ENCODE measurements around the gene PDE6B.

Gene PDE6B

DNA sequence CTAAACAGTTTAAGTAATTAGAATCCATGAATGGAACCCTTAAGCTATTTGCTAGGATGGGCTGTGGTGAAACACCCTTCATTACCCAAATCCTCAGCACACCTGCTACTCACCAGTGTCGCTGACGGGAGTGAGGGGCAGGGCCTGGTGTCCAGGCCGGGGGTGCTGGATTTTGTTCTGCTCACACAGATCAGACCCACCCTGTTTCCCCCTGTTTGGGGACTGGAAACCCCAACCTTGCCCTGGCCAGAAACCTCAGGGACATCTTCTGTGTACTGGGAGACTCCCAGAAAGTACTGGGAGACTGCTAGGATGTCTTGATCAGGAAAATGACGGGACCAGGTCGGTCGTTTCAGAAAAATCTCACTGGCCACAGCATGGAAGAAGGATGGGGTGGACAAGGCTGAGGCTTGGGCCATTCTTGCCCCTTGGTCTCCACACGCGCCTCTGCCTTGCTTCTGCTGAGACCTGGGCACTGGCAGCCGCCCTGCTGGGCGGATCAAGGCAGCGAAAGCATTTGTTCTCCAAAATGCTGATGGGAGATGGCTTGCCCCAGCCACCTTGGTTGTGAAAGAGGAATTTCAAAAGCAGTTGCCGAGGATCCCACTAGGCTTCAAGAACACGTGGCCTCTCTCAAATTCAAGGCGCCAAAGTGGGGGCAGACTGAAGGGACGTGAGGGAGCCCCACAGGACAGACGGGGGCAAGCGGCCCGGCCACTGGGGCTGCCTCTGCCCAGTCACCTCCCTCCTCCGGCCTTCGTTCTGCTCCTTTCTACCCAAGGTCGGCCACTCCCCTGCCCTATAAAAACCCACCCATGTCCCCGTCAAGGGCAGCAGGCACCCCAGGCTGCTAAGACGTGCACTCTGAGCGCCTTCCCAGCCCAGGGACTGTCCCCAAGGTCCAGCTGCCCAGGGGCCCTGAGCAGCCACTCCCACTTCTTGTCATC lies 23.5 kb upstream of the PDE6B start:
- DNase-seq, result no peak

DNA sequence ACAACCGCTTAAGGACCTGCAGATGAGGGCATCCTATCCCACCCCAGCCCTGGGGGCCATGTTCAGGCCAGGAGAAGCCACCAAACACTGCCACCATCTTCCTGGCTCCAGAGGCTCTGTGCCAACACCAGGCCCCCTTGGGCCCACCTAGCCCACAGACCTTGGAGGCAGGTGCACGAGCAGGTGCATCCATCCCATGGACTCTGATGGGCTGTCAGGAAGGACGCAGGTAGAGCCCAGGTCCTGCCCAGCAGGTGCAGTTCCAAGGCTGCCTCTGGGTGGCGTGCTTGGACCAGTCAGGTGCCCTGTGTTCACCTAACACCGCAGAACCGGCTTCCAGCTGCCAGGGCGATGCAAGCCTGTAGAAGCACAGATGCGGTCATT lies 22.8 kb upstream of the PDE6B start:
- DNase-seq, result peak; percentile 23

DNA sequence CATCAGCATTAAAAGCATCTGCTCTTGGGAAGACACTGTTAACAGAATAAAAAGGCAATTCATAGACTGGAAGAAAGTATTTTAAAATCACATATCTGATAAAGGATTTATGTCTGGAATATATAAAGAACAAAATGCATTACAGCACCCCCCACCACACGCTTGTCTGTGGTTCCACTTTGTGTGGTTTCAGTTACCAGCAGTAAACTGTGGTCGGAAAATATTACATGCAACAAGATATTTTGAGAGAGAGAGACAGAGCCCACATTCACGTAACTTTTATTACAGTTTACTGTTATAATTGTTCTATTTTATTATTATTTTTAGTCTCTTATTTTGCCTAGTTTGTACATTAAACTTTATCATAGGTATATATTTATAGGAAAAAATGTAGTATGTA lies 21.2 kb upstream of the PDE6B start:
- DNase-seq, result no peak

DNA sequence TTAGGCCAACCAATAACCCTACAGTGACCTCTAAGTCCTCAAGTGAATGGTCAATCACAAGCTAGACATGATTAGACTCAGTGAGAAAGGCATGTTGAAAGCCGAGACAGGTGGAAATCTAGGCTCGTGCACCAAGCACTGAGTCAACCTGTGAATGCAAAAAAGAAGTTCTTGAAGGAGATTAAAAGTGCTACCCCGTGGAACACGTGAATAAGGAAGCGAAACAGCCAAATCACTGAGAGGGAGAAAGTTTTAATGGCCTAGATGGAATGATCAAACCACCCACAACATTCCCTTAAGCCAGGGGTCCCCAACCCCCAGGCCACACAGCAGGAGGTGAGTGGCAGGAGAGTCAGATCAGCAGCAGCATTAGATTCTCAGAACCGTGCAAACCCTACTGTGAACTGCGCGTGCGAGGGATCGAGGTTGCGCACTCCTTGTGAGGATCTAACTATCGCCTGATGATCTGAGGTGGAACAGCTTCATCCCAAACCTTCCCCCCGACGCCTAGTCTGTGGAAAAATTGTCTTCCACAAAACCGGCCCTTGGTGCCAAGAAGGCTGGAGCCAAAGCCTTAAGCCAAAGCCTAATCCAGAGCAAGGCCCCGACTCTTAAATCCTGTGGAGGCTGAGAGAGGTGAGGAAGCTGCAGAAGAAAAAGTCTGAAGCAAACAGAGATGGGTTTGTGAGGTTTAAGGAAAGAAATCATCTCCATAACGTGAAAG lies 19.5 kb upstream of the PDE6B start:
- DNase-seq, result no peak

DNA sequence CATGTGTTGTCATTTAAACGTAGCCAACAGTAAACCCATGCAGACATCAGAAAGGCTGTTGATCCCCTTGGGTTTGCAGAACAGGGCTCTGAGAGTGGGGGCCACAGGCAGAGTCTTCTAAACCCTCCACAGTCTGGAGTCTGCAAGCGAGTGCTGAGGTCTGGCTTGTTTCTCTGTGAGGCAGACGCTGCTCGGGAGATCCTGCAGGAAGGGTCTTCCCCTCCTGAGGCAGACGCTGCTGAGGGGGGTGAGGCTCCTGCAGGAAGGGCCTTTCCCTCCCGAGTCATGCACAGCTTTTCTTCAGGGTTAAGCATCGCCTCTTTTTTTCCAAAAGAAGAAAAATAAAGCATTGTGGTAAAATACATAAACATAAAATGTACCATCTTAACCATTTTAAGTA lies 17.1 kb upstream of the PDE6B start:
- no peak for DNase-seq

DNA sequence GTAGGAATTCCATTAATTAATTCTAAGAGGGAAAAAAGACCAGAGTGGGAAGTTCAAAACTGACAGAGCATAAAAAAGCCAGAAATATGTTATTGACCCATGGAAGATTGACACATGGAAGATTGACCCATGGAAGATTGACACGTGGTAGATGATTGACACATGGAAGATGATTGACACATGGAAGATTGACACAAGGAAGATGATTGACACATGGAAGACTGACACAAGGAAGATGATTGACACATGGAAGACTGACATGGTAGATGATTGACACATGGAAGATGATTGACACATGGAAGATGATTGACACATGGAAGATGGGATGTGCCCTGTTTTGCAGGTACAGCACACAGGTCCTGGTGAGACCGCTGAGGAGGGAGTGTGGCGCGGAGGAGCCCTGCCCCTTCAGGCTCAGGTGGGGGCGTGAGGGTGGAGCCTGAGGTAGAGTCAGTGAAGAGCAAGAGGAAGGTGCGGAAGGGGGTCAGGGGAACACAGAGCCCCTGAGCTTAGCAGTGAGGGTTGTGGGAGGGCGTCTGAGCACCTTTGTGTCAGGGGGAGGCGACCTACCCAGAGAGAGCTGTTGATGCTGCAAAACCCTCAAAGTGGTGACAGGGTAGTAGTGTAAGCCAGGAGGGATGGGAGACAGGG lies 15.8 kb upstream of the PDE6B start:
- no peak for DNase-seq

DNA sequence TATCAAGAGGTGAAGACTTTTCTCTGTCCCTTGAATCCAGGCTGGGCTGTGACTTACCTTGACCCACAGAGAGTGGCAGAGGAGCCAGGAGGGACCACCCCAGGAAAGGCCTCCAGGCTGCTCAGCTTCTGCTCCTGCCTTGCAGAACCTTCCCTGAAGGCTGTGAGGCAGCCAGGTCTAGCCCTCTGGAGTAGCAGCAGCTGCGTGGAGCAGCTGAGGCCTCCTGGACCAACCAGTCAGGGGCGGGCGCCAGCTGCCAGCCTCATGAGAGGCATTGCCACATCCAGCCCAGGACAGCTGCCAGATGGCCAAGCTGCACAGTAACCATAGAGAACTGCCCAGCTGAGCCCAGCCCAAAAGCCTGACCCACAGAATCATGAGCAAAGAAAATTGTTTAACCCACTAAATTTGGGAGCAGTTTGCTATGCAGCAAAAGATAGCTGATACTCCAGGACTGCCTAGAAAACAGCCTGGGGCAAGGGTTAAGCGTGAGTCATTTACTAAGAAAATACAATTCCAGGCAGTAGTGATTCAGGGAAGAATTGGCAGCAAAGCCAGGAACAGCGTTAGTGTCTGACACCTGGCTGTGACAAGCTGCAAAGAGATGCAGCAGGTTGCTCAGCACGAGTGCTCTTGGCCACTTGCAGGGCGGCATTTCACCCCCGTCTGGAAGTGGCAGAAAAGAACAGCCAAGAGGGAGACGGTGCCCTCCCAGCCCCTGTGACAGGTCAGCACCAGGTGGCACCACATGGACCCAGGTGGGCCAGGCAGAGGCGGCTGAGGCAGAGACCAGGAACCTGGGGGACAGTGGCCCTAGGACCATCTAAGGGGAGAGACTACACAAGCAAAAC lies 14.7 kb upstream of the PDE6B start:
- peak; percentile 23 for DNase-seq

DNA sequence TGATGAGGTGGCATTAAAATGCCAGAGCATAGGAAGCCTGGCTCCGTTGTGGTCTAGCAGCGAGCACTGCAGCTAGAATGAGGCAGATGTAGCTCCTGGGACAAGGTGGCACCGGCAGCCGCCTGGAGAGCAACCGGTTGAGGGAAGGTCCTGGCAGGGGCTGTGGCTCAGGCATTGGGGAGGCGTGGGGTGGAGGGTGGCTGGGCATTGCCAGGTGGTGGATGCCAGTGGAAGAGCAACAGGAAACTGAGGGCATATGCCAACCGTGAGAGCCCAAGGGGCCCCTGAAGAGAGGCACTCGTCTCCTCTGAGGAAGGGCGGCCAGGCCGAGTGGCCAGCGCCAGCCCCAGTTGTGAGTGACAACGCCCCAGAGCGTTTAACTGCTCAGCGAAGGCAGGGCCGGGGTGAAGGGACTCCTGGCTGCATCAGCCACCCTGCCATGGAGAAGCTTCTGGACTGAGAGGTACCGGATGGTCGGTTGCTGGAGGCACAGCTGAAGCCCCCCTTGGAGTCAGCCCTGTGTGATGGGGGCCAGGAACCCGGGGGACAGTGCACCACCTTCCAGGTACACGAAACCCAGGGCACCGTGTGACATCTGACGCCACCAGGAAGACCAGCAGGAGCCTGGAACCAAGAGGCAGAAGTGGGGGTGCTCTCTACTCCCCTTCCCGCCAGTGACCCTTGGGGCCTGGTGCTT lies 13.2 kb upstream of the PDE6B start:
- no peak for DNase-seq

DNA sequence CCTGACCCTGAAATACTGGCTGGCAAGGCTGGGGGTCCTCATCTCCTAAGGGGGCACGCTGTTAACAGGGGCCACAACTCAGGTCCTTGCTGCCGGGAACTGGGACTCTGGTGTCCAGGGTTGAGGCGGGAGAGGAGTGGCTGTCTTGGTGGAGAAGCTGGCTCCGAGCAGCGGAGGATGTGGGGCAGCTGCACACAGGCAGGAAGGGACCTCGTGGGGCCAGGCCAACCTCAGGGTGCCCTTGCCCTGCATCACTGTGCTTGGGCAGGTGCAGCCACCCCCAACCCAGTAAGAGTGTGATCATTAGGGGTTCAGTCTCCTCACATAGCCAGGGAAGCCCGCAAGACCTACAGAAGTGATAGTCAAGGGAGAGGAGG lies 12.6 kb upstream of the PDE6B start:
- DNase-seq, result no peak

DNA sequence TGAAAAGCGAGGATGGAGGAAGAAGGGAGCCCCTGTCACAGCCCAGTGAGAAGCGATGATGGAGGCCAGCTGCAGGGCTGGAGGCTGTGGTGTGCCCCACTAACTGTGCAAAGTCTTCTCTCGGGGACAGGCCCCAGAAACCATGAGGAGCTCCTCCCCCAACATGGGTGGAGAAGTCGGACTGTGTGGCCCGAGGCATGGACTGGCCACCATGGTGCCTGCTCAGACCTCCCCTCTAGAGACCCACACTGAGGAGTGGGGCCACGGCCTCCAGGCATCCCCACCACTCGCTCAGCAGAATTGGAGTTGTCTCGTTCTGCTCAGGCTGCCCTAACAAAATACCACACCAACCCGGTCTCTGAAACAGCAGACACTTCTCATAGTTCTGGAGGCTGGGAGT lies 12.2 kb upstream of the PDE6B start:
- no peak for DNase-seq

DNA sequence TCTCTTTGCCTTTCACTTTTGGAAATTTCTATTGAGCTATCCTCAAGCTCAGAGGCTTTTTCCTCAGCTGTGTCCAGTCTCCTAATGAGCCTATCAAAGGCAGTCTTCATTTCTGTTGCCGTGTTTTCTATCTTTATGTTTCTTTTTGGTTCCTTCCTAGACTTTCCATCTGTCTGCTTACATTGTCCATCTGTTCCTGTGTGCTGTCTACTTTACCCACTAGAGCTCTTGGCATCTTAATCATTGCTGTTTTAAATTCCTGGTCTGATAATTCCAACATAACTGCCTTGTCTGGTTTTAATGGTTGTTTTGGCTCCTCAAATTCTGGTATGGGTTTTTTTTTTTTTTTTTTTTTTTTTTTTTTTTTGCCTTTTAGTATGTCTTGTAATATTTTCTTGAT lies 9.3 kb upstream of the PDE6B start:
- no peak for DNase-seq

DNA sequence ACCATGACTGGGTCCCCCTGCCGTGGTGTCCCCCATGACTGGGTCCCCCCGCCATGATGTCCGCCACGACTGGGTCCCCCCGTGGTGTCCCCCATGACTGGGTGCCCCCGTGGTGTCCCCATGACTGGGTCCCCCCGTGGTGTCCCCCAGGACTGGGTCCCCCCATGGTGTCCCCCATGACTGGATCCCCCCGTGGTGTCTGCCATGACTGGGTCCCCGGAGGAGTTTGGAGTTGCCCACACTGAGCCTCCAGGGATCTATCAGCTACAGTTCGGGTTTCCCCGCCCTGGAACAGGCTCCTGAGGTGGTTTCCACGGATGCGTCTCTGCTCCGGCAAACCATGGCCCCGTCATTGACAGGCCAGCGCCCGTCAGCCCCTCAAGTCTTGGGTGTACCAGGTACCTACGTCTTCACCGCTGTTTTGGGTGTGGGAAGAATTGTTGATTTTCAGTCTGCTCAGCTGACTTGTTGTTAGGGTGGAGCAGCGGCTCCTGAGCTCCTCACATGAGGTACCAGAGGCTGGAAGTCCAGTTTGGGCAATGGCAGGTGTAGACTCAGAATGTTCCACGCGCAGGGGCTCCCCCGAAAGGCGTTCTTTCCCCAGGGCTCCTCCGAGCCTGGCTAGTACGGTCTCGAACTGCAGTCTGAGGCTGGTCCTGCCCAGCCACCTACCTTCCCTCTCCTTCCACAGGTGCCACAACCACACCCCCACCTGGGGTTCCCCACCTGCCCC lies 8.3 kb upstream of the PDE6B start:
- DNase-seq, result no peak

DNA sequence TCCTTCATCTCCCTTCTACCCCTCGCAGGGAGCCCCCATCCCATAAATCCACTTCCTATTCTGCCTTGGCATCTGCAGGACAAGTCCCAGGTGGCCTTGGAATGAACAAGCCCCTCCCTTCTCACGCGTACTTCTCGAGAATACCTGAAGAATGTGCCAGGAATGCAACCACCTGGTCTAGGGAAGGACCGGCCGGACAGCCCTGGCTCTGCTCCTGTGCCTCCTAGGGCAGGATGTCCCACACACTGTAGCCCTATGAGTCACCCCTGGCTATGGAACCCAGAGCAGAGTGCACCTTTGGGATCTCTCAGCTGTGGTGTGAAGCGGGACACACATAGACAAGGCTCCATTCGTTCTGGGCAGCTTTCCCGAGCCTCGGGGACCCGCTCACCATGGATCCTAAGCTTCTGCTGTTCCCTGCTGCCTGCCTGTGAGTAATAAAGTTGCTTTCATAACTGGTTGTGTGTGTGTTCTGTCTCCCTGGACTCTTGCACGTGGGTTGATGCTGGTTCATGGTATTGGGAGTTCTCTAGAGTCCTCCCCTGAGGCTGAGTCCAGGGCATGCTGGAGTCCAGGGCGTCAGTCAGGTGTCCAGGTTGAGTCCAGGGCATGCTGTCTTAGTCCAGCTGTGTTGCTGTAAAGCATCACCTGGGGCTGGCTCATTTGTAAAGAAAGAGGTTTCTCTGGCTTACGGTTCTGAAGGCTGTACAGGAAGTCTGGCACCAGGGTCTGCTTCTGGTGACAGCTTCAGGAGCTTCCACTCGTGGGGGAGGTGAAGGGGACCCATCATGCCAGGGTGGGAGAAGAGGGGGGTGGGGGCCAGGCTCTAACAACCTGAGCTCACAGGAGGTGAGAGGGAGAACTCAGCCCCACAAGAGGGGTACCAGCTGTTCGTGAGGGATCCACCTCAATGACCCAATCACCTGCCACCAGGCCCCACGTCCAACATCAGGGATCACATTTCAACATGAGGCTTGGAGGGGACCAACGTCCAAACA lies 7.4 kb upstream of the PDE6B start:
- no peak for DNase-seq

DNA sequence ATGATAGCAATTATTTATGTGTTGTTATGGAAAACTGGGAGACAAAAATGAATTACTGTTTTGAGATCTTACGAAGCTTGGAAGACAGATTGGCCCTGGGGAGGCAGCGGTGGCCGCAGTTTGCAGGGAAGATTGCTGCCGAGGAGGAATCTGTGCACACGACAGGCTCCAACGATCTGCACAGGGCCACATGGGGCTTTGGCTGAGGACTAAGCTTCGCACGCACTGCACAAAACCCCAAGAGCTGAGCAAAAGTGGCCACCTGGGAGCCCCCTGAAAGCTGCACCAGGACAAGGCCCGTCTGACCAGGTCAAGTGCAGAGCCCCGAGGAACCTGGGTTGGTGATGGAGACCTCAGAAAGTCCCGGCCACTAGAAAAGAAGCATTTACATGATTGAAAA lies 5.2 kb upstream of the PDE6B start:
- no peak for DNase-seq

DNA sequence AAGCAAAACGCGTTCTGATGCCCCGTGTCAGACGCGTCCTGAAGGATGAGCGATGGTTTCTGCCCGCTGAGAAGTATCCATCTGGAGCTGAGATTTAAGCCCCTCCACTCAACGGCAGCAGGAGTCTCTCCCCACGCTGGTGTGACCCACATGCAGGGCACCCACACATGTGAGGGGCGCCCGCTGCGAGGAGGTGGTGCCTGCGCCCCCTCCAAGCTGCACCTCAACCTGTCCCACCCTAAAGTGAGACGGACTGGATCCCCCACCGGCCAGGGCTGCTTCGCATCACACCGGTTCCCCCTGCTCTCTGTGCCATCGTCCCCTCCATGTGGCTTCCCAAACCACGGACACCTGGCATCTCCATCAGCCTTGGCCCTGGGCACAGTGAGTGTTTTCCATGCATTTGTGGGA lies 4.5 kb upstream of the PDE6B start:
- no peak for DNase-seq

DNA sequence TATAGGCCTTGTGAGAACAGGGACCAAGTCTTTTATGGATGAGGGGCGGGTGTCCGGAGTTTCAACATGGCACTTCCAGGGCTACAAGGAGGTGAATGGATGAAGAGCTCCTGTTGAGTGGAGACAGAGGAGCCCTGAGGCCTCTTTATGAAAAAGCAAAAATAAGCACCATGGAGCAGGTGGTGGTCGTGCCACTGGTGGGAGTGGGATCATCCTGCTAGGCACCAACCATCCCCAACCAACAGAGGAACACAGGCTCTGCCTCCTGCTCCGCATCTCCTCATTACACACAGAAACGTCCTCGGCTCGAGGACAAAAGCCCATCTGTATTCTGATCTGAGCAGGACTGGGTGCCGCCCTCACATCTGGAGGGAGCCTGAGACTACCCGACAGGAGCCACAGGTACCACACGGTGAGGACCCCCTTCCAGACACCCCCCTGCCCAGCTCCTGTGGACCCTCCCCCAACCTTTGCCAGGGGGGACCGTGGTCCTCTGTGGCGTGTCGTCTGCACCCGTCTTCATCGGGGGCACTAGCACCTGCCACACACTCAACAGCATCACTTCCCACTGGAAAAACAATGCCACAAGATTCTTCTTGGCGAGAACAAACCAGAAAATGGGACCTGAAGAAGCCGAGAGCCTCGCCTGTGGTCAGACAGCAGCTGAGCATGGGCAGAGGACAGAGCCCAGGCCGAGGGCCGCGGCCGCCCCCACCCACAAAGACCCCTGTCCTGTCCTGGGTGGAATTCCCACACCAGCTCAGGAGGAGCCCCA lies 3.9 kb upstream of the PDE6B start:
- DNase-seq, result no peak

DNA sequence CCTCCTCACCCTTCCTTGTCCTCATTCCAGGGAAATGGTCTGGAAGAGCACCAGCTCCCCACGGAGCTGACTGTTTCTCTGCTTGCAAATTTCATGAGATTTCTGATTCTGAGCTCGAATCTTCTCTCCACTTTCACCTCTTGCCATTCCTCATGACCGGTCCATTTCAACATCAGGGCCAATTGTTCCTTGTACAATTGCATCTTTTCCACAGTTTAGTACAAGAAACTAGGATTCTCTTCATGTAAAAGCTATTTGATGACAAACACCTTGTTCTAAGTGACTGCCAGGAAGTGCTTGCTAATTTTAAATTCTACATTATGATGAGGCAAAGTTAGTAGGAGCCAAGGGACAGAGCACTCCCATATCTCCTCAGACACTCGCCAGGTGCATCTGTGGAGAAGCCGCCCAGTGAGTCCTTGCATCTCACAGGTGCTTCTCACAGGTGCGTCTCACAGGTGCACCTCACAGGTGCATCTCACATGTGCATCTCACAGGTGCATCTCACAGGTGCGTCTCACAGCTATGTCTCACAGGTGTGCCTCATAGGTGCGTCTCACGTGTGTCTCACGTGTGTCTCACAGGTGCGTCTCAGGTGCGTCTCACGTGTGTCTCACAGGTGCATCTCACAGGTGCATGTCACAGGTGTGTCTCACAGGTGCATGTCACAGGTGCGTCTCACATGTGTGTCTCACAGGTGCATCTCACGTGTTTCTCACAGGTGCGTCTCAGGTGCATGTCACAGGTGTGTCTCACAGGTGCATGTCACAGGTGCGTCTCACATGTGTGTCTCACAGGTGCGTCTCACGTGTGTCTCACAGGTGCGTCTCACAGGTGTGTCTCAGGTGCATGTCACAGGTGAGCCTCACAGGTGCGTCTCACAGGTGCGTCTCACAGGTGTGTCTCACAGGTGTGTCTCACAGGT lies 3.0 kb upstream of the PDE6B start:
- no peak for DNase-seq
